Loucy (cell line): Measurements from ENCODE around the gene MED17.

Experiments used
- H2AFZ ChIP-seq: fragments of 200-600 bp; sonication (generic); 2 replicates; pipeline ENCODE4 v1.6.0; 2016; ENCODE audit warnings: antibody characterized with exemption, mild to moderate bottlenecking, low read length, moderate library complexity
- H3F3A ChIP-seq: fragments of 200-600 bp; 2 replicates; pipeline ENCODE4 v1.6.0; 2016; ENCODE audit warnings: antibody characterized with exemption, low read depth, mild to moderate bottlenecking
- H3K27me3 ChIP-seq: fragments of 200-600 bp; sonication (generic); 2 replicates; pipeline ENCODE4 v1.6.1; 2014; ENCODE audit warnings: low read length, mild to moderate bottlenecking; ENCODE audit not compliant: insufficient read depth, poor library complexity, severe bottlenecking
- H3K36me3 ChIP-seq: fragments of 200-600 bp; sonication (generic); 2 replicates; pipeline ENCODE4 v1.6.1; 2016; ENCODE audit warnings: low read length; ENCODE audit not compliant: insufficient read depth
- H3K4me1 ChIP-seq: fragments of 200-600 bp; sonication (generic); 2 replicates; pipeline ENCODE4 v1.5.1; 2014; ENCODE audit warnings: low read length, mild to moderate bottlenecking; ENCODE audit not compliant: insufficient read depth, poor library complexity, severe bottlenecking
- H3K4me2 ChIP-seq: fragments of 200-600 bp; sonication (generic); 2 replicates; pipeline ENCODE4 v1.6.0; 2014; ENCODE audit warnings: antibody characterized with exemption, low read length, low read depth, mild to moderate bottlenecking; ENCODE audit not compliant: poor library complexity, severe bottlenecking
- H3K4me3 ChIP-seq: fragments of 200-600 bp; sonication (generic); 2 replicates; pipeline ENCODE4 v1.5.1; 2014; ENCODE audit warnings: low read length, mild to moderate bottlenecking, mixed read lengths; ENCODE audit not compliant: poor library complexity, severe bottlenecking
- H3K79me2 ChIP-seq: fragments of 200-600 bp; sonication (generic); 2 replicates; pipeline ENCODE4 v1.6.1; 2014; ENCODE audit warnings: low read length; ENCODE audit not compliant: insufficient read depth
- H3K9ac ChIP-seq: fragments of 200-600 bp; sonication (generic); 2 replicates; pipeline ENCODE4 v1.6.0; 2014; ENCODE audit warnings: mild to moderate bottlenecking, low read depth, low read length, moderate library complexity; ENCODE audit not compliant: poor library complexity, severe bottlenecking
- H3K9me2 ChIP-seq: fragments of 200-600 bp; sonication (generic); replicated peaks from 2 replicates; pipeline ENCODE4 v1.6.1; 2016; ENCODE audit warnings: low read depth, low read length, mixed read lengths
- H3K9me3 ChIP-seq: fragments of 200-600 bp; sonication (generic); 2 replicates; pipeline ENCODE4 v1.6.1; 2014; ENCODE audit warnings: mild to moderate bottlenecking, antibody characterized with exemption, low read length, low read depth; ENCODE audit not compliant: insufficient read depth
- H4K20me1 ChIP-seq: fragments of 200-600 bp; sonication (generic); 2 replicates; pipeline ENCODE4 v1.6.0; 2014; ENCODE audit warnings: antibody characterized with exemption, low read length, mild to moderate bottlenecking; ENCODE audit not compliant: insufficient read depth, poor library complexity, severe bottlenecking
- CTCF ChIP-seq: fragments of 200-600 bp; sonication (generic); conservative IDR thresholded peaks from 2 replicates; pipeline ENCODE4 v1.5.1; 2014; ENCODE audit warnings: mild to moderate bottlenecking, antibody characterized with exemption, low read length
- EZH2phosphoT487 ChIP-seq: fragments of 200-600 bp; IDR thresholded peaks from 2 replicates; pipeline ENCODE4 v1.6.1; 2018; ENCODE audit warnings: antibody characterized with exemption, mild to moderate bottlenecking, moderate library complexity, borderline replicate concordance

MED17 gene

GRCh38 chr11:93852242-93852641 is 68.2 kb downstream of the MED17 start:
- H3K4me3 ChIP-seq = no peak overlapping the region
- H3K9ac ChIP-seq = no peak overlapping the region
- H3K79me2 ChIP-seq = no peaks in the 10 kb centered on the region
- no peaks in the 10 kb centered on the region for H4K20me1 ChIP-seq
- no peaks in the 10 kb centered on the region for H3K4me1 ChIP-seq
- H2AFZ ChIP-seq = no peak overlapping the region
- no peak overlapping the region for H3K4me2 ChIP-seq
- no peak for TF ChIP-seq EZH2phosphoT487
- no peak for TF ChIP-seq CTCF
- no peaks in the 10 kb centered on the region for H3K27me3 ChIP-seq
- H3K9me2 ChIP-seq = no peaks in the 10 kb centered on the region
- H3F3A ChIP-seq = no peaks in the 10 kb centered on the region
- H3K9me3 ChIP-seq = no peaks in the 10 kb centered on the region
- no peaks in the 10 kb centered on the region for H3K36me3 ChIP-seq

GRCh38 chr11:93857413-93858120 is 73.5 kb downstream of the MED17 start:
- no peaks in the 10 kb centered on the region for H3K27me3 ChIP-seq
- H3F3A ChIP-seq = no peaks in the 10 kb centered on the region
- H3K4me2 ChIP-seq = no peak overlapping the region
- H3K4me3 ChIP-seq = no peak overlapping the region
- no peaks in the 10 kb centered on the region for H3K9me3 ChIP-seq
- no peak overlapping the region for H2AFZ ChIP-seq
- H3K9me2 ChIP-seq = no peaks in the 10 kb centered on the region
- H3K79me2 ChIP-seq = no peaks in the 10 kb centered on the region
- TF ChIP-seq EZH2phosphoT487 = no peak
- TF ChIP-seq CTCF = no peak
- H4K20me1 ChIP-seq = no peaks in the 10 kb centered on the region
- no peaks in the 10 kb centered on the region for H3K36me3 ChIP-seq
- H3K4me1 ChIP-seq = no peaks in the 10 kb centered on the region
- H3K9ac ChIP-seq = no peak overlapping the region

- no peak overlapping the region for H2AFZ ChIP-seq
- no peaks in the 10 kb centered on the region for H3K9me3 ChIP-seq
Measured at GRCh38 chr11:93858121-93858775, 74.2 kb downstream of the MED17 start.

More at GRCh38 chr11:93858121-93858775, 74.2 kb downstream of the MED17 start:
- H3K36me3 ChIP-seq = no peaks in the 10 kb centered on the region
- H3K9ac ChIP-seq = no peak overlapping the region
- H4K20me1 ChIP-seq = no peaks in the 10 kb centered on the region
- H3K4me1 ChIP-seq = no peaks in the 10 kb centered on the region
- H3K79me2 ChIP-seq = no peaks in the 10 kb centered on the region
- no peak overlapping the region for H3K4me2 ChIP-seq
- H3F3A ChIP-seq = no peaks in the 10 kb centered on the region
- TF ChIP-seq CTCF = no peak
- no peaks in the 10 kb centered on the region for H3K9me2 ChIP-seq
- H3K4me3 ChIP-seq = no peak overlapping the region
- H3K27me3 ChIP-seq = no peaks in the 10 kb centered on the region
